Breast epithelium (tissue), 4 donors: ENCODE measurements around the gene ZNF343. TPM values are rescaled to one million over a fixed set of nuclear protein-coding genes. Genes with fewer than 3 reads are reported as not detected.

ENCODE experiments used
- DNase-seq, 2 donors: peaks; one replicate each; pipeline ENCODE4 v3.0.0-alpha.2; 2019; ENCODE audit warnings: low spot score in 2 of 2
- H3K27ac ChIP-seq, 2 donors: fragments of 200-600 bp; sonication (generic) in 1 of 2; one replicate each; pipeline ENCODE4 v1.5.1; 2016 to 2019; ENCODE audit warnings: mild to moderate bottlenecking in 1 of 2
- H3K27me3 ChIP-seq, 2 donors: fragments of 200-600 bp; sonication (generic) in 1 of 2; one replicate each; pipeline versions ENCODE4 v1.5.1 to v1.6.0; 2017 to 2019; ENCODE audit warnings: control low read depth in 1 of 2, mild to moderate bottlenecking in 1 of 2
- H3K36me3 ChIP-seq: fragments of 200-600 bp; one replicate; pipeline ENCODE4 v1.5.1; 2019
- H3K4me1 ChIP-seq, 2 donors: fragments of 200-600 bp; sonication (generic); one replicate each; pipeline ENCODE4 v1.5.1; 2016 to 2019; ENCODE audit warnings: control low read depth in 1 of 2
- H3K4me3 ChIP-seq, 3 donors: fragments of 200-600 bp; sonication (generic); 1 replicate in 2 of 3; 2 replicates in 1 of 3; pipeline ENCODE4 v1.5.1; 2016 to 2019; ENCODE audit warnings: mild to moderate bottlenecking in 3 of 3, moderate library complexity in 2 of 3
- H3K9me3 ChIP-seq, 2 donors: fragments of 200-600 bp; sonication (generic) in 1 of 2; one replicate each; pipeline ENCODE4 v1.5.1; 2016 to 2019; ENCODE audit warnings: control low read depth in 1 of 2
- POLR2A ChIP-seq: fragments of 450-650 bp; IDR thresholded peaks from one replicate; pipeline ENCODE4 v1.6.1; 2016; ENCODE audit warnings: antibody characterized with exemption, mild to moderate bottlenecking, moderate library complexity
- POLR2AphosphoS5 ChIP-seq, 3 donors: sonication (generic); formaldehyde crosslinking; IDR thresholded peaks; one replicate each; pipeline ENCODE4 v1.6.1; 2017; ENCODE audit warnings: antibody characterized with exemption in 3 of 3
- intact Hi-C: fragments of 100-400 bp; cut with DNase I; formaldehyde crosslinking; loops from one replicate; pipeline ENCODE4 v1.15.1; 2023; ENCODE audit warnings: low total_unique reads
- total RNA-seq, 3 donors: library from RNA; depleted of rRNA; stranded (reverse); fragments of >200 nt; gene quantifications; one replicate each; pipeline ENCODE4 v1.1.0, GENCODE V29; 2016
- TF ChIP-seq, protein P1 (sequence below), 3 donors: fragments of 450-650 bp; IDR thresholded peaks; one replicate each; pipeline ENCODE4 v1.5.1; 2016 to 2017; ENCODE audit warnings: antibody characterized with exemption in 3 of 3, mild to moderate bottlenecking in 3 of 3, moderate library complexity in 3 of 3

Gene ZNF343
- total RNA-seq = 10 to 100 TPM in 2 of 3 donors, 1 to 10 TPM in 1; 8.8 to 18.4 (median 14.0) TPM

DNA sequence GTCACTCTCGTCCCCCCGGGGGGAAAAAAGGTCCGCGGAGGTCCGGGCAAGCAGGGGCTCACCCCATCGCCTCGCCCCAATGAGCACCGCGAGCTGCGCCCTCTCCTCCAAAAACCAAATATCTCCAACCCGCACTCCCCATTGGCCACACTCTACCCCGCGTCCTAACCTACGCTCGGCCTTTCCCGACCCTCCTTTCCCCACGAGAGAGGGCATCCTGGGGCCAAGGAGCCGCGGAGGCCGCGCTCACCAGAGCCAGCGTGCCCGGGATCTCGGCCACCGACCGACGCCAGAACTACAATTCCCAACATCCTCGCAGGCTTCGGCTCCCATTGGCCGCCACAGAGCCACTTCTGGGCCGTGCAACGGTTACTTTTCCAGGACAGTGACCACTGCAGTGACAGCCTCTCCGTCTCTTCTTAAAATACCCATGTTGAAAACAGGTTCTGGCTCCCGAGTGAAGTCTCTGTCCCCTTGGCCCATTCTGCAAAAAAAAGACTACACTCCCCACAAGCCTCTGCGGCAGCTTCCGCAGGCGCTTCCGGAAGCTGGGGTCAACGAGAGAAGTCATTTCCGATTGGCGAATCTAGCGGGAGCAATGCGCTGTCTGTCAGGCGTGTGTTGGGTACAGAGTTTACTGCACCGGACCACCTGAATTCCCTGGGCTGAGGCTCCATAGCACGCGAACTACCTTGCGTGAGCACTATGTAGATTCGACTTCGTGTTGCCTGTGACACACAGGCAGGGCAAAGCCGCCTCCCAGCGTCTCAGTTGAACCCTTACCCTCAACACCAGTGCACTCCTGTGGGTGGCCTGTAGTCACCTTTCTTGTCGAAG, at the start of gene ZNF343:
Gene ZNF343, minus strand, starts transcription at position 285 of the 837 bp plus-strand sequence. CDS start 15,020 bp downstream, outside the sequence.
- Histone ChIP-seq H3K27ac (peak within 1 kb of the TSS; percentile 88 to 91), H3K27me3 (no peaks in the 10 kb centered on the region), H3K9me3 (no peaks in the 10 kb centered on the region), H3K36me3 (no peaks in the 10 kb centered on the region), H3K4me1 (no peaks in the 10 kb centered on the region), H3K4me3 (peak within 1 kb of the TSS; percentile 65 to 87 (median 87))
- TF ChIP-seq POLR2A = no peak
- TF ChIP-seq POLR2AphosphoS5 (IDR thresholded peaks at IDR 0.05) = peak; percentile 64 to 79 (median 66)
- DNase-seq = peak; percentile 66 to 73
- intact Hi-C loops = no loop called here

DNA sequence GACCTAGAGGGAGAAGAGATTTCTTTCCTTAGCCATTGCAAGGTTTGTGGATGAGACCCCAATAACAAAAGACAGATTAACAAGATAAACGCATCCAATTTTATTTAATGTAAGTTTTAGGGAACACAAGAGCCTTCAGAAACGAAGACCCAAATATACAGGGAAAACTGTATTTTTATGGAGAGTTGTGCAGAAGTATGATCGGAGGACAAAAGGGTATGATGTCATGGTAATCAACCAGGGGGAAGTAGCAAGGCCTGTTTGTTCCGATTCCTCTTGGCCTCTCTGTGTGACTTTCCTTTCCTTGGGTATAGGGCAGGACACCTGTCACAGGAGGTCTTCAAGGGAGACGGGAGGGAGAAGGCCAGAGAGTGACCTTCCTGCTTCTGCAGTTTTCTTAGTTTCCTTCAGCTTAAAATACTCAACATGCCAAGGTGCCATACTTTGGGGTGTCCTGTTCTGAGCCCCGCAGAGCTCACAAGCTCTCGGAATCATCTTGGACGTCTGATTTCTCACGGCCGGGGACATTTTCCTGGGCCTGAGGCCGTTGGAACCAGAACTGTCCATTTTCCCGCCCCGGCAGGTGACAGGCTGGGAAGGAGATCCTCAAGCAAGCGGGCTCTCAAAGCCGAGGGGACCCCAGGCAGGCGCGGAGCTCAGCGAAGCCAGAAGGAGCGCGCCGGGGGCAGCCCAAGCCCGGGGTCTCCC, 49.3 kb upstream of the ZNF343 start:
- intact Hi-C loops = no loop called here
- Histone ChIP-seq H3K9me3 (no peaks in the 10 kb centered on the region), H3K4me1 (no peaks in the 10 kb centered on the region), H3K4me3 (peak overlapping the region; percentile 25 to 64 (median 48)), H3K36me3 (no peaks in the 10 kb centered on the region), H3K27ac (no peak overlapping the region), H3K27me3 (peaks cover 6 to 47% of the 10 kb centered on the region in 2 donors)
- no peak for DNase-seq
- TF ChIP-seq POLR2AphosphoS5 (IDR thresholded peaks at IDR 0.05) (no peak), POLR2A (no peak)

DNA sequence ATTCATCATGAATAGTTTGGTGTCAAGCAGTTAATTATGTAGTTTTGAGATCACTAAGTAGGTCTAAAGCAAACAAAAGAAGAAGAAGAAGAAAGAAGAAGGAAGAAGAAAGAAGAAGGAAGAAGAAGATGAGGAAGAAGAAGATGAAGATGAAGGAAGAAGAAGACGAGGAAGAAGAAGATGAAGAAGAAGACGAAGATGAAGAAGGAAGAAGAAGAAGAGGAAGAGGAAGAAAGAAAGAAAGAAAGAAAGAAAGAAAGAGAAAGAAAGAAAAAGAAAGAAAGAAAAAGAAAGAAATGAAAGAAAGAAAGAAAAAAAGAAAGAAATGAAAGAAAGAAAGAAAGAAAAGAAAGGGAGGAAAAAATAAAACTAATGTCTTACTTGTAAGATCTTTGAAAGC, 36.9 kb upstream of the ZNF343 start:
- H3K4me1 ChIP-seq = no peaks in the 10 kb centered on the region
- no peaks in the 10 kb centered on the region for H3K9me3 ChIP-seq
- H3K27me3 ChIP-seq = peaks cover 0 to 5% of the 10 kb centered on the region in 2 donors
- H3K27ac ChIP-seq = no peak overlapping the region
- TF ChIP-seq POLR2A (no peak), POLR2AphosphoS5 (IDR thresholded peaks at IDR 0.05) (no peak)
- TF ChIP-seq, protein P1, sequence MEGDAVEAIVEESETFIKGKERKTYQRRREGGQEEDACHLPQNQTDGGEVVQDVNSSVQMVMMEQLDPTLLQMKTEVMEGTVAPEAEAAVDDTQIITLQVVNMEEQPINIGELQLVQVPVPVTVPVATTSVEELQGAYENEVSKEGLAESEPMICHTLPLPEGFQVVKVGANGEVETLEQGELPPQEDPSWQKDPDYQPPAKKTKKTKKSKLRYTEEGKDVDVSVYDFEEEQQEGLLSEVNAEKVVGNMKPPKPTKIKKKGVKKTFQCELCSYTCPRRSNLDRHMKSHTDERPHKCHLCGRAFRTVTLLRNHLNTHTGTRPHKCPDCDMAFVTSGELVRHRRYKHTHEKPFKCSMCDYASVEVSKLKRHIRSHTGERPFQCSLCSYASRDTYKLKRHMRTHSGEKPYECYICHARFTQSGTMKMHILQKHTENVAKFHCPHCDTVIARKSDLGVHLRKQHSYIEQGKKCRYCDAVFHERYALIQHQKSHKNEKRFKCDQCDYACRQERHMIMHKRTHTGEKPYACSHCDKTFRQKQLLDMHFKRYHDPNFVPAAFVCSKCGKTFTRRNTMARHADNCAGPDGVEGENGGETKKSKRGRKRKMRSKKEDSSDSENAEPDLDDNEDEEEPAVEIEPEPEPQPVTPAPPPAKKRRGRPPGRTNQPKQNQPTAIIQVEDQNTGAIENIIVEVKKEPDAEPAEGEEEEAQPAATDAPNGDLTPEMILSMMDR (IDR thresholded peaks at IDR 0.05) = no peak
- no peak overlapping the region for H3K4me3 ChIP-seq
- DNase-seq = no peak
- intact Hi-C loops = no loop called here
- H3K36me3 ChIP-seq = no peaks in the 10 kb centered on the region

DNA sequence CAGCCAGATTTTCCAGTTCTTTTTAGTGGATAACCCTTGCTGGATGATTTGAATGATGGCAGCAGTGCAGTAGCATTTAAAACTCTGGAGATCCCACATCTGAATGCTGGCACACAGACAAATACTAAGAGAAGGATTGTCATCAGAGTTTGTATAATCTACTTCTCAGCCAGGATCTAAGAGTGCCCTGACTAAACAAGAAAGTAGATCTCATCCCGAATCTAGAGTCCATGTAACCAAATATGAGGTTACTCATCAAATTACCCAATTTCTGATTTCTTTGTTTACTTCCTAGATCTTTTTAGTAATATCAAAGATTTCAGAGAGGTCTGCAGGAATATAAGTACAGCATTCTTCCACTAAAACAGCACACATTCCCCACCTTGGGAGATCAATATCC, 35.5 kb upstream of the ZNF343 start:
- no peak for DNase-seq
- TF ChIP-seq, protein P1 (IDR thresholded peaks at IDR 0.05) = no peak
- Histone ChIP-seq H3K27me3 (peaks cover 0 to 5% of the 10 kb centered on the region in 2 donors), H3K9me3 (no peaks in the 10 kb centered on the region), H3K36me3 (no peaks in the 10 kb centered on the region), H3K4me1 (no peaks in the 10 kb centered on the region), H3K27ac (no peak overlapping the region), H3K4me3 (no peak overlapping the region)
- intact Hi-C loops = no loop called here

DNA sequence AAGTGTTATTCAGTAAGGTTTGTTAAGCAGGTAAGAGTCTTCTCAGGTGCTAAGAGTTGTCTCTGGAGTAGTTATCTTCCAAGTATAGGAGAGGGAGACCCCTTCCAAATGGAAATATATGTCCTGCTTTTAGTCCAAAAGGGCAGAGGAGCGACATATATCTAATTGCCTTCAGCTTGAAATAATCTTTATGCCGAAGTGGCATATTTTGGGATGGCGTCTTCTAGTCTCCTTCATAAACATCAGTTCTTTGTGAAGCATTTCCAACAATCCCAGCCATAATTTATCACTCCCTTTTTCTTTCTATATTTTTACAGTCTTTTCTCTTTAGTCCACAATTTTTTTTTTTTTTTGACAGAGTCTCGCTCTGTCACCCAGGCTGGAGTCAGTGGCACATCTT, 33.6 kb upstream of the ZNF343 start:
- intact Hi-C loops = no loop called here
- no peaks in the 10 kb centered on the region for H3K36me3 ChIP-seq
- H3K4me1 ChIP-seq = no peaks in the 10 kb centered on the region
- H3K27me3 ChIP-seq = peaks cover 0 to 5% of the 10 kb centered on the region in 2 donors
- H3K4me3 ChIP-seq = no peak overlapping the region
- TF ChIP-seq POLR2A (no peak), POLR2AphosphoS5 (IDR thresholded peaks at IDR 0.05) (no peak)
- TF ChIP-seq, protein P1 (IDR thresholded peaks at IDR 0.05) = no peak
- no peak for DNase-seq
- H3K9me3 ChIP-seq = no peaks in the 10 kb centered on the region
- H3K27ac ChIP-seq = no peak overlapping the region

DNA sequence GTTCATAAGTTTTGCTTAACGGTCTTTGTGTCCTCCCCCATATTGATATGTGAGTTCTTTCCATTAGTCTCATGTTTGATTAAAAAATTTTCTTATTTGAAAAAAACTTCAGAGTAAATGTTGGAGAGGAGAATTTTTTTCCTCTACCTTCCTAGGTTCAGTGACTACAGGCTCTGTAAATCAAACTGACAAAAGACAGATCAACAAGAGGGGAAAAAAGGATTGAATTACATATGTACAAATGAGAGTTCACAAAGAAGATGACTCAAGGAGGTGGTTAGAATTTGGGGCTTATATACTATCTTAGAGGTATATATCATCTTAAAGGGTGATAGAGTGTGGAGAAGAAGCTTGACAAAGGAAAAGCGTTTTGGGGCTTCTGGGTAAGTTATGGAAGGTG, 33.2 kb upstream of the ZNF343 start:
- no peaks in the 10 kb centered on the region for H3K9me3 ChIP-seq
- TF ChIP-seq, protein P1 (IDR thresholded peaks at IDR 0.05) = no peak
- TF ChIP-seq POLR2A (no peak), POLR2AphosphoS5 (IDR thresholded peaks at IDR 0.05) (no peak)
- H3K4me3 ChIP-seq = no peak overlapping the region
- peaks cover 0 to 5% of the 10 kb centered on the region in 2 donors for H3K27me3 ChIP-seq
- DNase-seq = no peak
- H3K4me1 ChIP-seq = no peaks in the 10 kb centered on the region
- no peak overlapping the region for H3K27ac ChIP-seq
- no peaks in the 10 kb centered on the region for H3K36me3 ChIP-seq
- intact Hi-C loops = no loop called here
